Activated naive CD4-positive, alpha-beta T cell treated with anti-CD3 and anti-CD28 coated beads for 36 hours (primary cell): Measurements from ENCODE around the gene MGA. TPM values are rescaled to one million over a fixed set of nuclear protein-coding genes. Genes with fewer than 3 reads are reported as not detected.

Experiments
- CTCF ChIA-PET: fragments of 350-600 bp; sonication (Branson Sonifier 250); formaldehyde crosslinking; loops from one replicate; lab custom pipeline; 2021; ENCODE audit warnings: antibody characterized with exemption; lab: Charles Lee
- DNase-seq: peaks from one replicate; pipeline ENCODE4 v3.0.0-alpha.2; 2020
- H3K27ac Mint-ChIP-seq: one replicate; pipeline ENCODE4 v1.8.0; 2021; ENCODE audit warnings: mild to moderate bottlenecking, mixed read lengths
- H3K27me3 Mint-ChIP-seq: one replicate; pipeline ENCODE4 v1.8.0; 2021; ENCODE audit warnings: low read depth, mixed read lengths
- H3K36me3 Mint-ChIP-seq: one replicate; pipeline ENCODE4 v1.8.0; 2021; ENCODE audit warnings: low read depth, mixed read lengths
- H3K4me1 Mint-ChIP-seq: one replicate; pipeline ENCODE4 v1.8.0; 2021; ENCODE audit warnings: low read depth, mixed read lengths
- H3K4me3 Mint-ChIP-seq: one replicate; pipeline ENCODE4 v1.8.0; 2021; ENCODE audit warnings: mild to moderate bottlenecking, moderate library complexity, mixed read lengths
- H3K9me3 Mint-ChIP-seq: one replicate; pipeline ENCODE4 v1.8.0; 2021; ENCODE audit warnings: mixed read lengths
- intact Hi-C: fragments of 100-400 bp; cut with micrococcal nuclease; formaldehyde crosslinking; loops from one replicate; pipeline ENCODE4 v1.15.1; 2023
- total RNA-seq, 2 experiments: library from RNA; stranded (reverse); gene quantifications; one replicate each; pipeline ENCODE4 v1.2.3, GENCODE V29; 2021

Gene MGA
- total RNA-seq, 2 experiments from 2014 or later = 27.4 to 28.3 TPM

DNA sequence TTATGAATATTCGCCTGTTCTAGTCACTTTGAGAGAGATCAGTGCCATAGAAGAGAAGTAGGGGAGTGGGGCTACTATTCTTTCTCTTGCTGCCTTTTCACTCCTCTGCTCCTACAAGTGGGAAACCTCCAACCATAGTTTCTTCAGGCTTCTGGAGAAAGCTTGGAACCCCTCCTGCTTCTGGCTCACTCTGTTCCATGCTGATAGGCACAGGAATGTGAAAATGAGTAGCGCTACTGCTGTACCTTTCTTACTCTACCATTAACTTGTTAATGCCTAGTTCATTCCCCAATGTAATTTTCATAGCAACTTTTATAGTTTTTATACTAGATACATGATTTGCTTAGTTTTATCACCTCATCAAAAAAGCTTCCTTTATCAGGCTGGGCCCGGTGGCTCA, 141.0 kb downstream of the MGA start:
- Mint-ChIP-seq H3K27me3 (no peaks in the 10 kb centered on the region), H3K4me1 (peaks cover 17% of the 10 kb centered on the region), H3K4me3 (no peak overlapping the region), H3K27ac (no peak overlapping the region), H3K9me3 (no peaks in the 10 kb centered on the region), H3K36me3 (peaks cover 4% of the 10 kb centered on the region)
- intact Hi-C loops = no loop called here
- CTCF ChIA-PET = interaction anchor here (0.6 to 4.5 kb wide), 4 partner anchors 10 to 74 kb away, joined by 3 to 23 read pairs (median 12); partner anchors contain the start of gene MAPKBP1
- no peak for DNase-seq

DNA sequence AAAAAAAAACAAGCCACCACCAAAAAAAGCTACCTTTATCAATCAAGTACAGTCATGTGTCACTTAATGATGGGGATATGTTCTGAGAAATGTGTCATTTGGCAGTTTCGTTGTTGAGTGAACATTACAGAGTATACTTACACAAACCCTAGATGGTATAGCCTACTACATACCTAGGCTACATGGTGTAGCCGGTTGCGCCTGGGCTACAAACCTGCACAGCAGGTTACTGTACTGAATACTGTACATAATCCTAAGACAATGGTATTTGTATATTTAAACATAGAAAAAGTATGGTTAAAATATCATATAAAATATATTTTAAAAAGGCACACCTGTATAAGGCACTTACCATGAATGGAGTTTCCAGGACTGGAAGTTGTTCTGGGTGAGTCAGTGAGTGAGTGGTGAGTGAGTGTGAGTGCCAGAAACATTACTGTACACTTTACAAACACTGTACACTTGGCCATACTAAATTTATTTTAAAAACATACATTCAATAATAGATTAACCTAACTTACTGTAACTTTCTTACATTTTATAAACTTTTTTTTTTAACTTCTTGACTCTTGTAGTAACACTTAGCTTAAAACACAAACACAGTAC, 141.7 kb downstream of the MGA start:
- H3K36me3 Mint-ChIP-seq = peaks cover 4% of the 10 kb centered on the region
- H3K4me3 Mint-ChIP-seq = no peak overlapping the region
- CTCF ChIA-PET = interaction anchor here (0.6 to 4.5 kb wide), 5 partner anchors 9 to 132 kb away, joined by 3 to 23 read pairs (median 4); partner anchors contain the start of gene MAPKBP1
- H3K9me3 Mint-ChIP-seq = no peaks in the 10 kb centered on the region
- intact Hi-C loops = no loop called here
- no peak for DNase-seq
- H3K4me1 Mint-ChIP-seq = peaks cover 14% of the 10 kb centered on the region
- no peak overlapping the region for H3K27ac Mint-ChIP-seq
- no peaks in the 10 kb centered on the region for H3K27me3 Mint-ChIP-seq

DNA sequence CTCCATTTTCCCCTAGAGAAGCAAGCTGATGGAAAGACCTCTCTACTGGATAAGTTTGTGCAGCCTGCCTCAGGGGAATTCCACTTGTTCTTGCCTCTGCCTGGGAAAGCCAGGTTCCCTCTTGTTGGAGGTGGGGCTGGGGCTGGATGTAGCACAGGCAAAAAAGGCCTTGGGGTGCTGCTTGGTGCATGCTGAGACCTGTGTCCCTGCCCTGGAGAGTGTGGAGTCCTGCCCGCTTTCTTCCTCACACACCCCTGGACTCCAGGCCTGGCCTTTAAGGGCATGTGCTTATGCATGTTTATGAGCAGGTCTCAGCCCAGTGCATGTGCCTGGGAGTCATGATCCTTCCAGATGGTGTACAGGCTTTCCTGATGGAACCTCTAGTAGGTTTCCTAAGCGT, 144.2 kb downstream of the MGA start:
- CTCF ChIA-PET = interaction anchor here (4.3 kb wide), 1 partner anchor 30 kb away, joined by 36 read pairs; the partner anchor contains the start of gene MAPKBP1
- no peak overlapping the region for H3K4me3 Mint-ChIP-seq
- H3K36me3 Mint-ChIP-seq = peaks cover 4% of the 10 kb centered on the region
- H3K27me3 Mint-ChIP-seq = no peaks in the 10 kb centered on the region
- no peak for DNase-seq
- H3K27ac Mint-ChIP-seq = no peak overlapping the region
- H3K9me3 Mint-ChIP-seq = no peaks in the 10 kb centered on the region
- intact Hi-C loops = no loop called here
- peaks cover 12% of the 10 kb centered on the region for H3K4me1 Mint-ChIP-seq

DNA sequence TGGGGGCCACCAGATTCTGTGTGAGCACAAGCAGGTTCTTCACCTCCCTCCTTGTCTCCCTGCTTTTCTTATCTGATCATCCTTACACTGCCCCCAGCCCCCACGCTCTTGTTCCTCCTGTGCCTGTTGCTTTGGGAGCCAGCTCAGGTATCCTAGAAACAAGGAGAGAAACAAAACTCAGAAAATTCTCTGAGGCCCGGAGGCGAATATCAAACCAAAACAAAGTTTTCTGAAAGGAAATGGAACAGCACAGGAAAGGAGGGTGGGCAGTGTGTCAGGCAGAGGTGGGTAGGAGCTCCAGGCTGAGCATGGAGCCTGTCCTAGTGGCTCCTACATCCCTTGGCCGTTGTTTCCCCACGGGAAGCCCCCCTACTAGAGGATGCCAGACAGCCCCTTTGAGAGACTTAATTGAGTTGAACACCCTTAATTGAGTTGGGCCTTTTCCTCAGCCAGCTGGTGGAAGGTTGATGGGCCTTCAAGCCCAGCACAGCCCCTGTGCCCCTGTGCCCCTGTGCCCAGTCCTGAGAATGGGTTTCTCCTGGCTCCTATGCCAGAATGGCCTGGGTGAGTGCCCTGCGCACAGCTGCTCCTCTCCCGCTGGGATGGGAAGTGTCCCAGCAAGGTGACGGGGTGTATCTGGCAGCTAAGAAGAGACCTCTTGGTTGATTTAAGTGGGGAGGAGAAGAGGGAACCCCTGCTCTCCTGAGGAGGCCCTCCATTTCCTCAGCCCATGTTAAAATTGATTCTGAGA, 144.9 kb downstream of the MGA start:
- peaks cover 4% of the 10 kb centered on the region for H3K36me3 Mint-ChIP-seq
- H3K27ac Mint-ChIP-seq = peak overlapping the region; percentile 10
- H3K4me3 Mint-ChIP-seq = no peak overlapping the region
- intact Hi-C loops = no loop called here
- H3K27me3 Mint-ChIP-seq = no peaks in the 10 kb centered on the region
- H3K9me3 Mint-ChIP-seq = no peaks in the 10 kb centered on the region
- CTCF ChIA-PET = interaction anchor here (4.3 kb wide), 1 partner anchor 31 kb away, joined by 36 read pairs; the partner anchor contains the start of gene MAPKBP1
- DNase-seq = no peak
- H3K4me1 Mint-ChIP-seq = peaks cover 10% of the 10 kb centered on the region

DNA sequence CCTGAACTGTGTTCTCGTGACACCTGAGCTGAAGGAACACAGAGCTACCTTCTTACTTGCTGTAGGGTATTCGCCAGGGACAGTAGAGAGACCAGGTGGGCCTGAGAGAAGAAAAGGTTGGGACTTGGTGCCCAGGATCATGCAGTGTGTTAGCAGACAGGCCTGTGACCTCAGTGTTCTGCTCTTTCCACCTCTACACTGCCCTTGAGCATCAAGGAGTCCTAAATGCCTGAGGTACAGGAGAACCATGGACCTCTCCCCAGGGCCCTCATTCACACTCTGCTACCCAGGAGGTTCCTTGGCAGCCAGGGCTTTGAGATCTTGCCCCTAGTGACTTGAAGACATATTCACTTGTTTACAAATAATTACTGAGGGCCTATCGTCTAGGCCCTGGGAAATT, 145.5 kb downstream of the MGA start:
- no peak for DNase-seq
- CTCF ChIA-PET = interaction anchor here (1.0 to 4.3 kb wide), 2 partner anchors 9 to 32 kb away, joined by 3 to 36 read pairs; partner anchors contain the start of gene MAPKBP1
- no peak overlapping the region for H3K27ac Mint-ChIP-seq
- H3K9me3 Mint-ChIP-seq = no peaks in the 10 kb centered on the region
- intact Hi-C loops = no loop called here
- H3K27me3 Mint-ChIP-seq = no peaks in the 10 kb centered on the region
- no peak overlapping the region for H3K4me3 Mint-ChIP-seq
- H3K4me1 Mint-ChIP-seq = peaks cover 10% of the 10 kb centered on the region
- H3K36me3 Mint-ChIP-seq = peaks cover 2% of the 10 kb centered on the region

DNA sequence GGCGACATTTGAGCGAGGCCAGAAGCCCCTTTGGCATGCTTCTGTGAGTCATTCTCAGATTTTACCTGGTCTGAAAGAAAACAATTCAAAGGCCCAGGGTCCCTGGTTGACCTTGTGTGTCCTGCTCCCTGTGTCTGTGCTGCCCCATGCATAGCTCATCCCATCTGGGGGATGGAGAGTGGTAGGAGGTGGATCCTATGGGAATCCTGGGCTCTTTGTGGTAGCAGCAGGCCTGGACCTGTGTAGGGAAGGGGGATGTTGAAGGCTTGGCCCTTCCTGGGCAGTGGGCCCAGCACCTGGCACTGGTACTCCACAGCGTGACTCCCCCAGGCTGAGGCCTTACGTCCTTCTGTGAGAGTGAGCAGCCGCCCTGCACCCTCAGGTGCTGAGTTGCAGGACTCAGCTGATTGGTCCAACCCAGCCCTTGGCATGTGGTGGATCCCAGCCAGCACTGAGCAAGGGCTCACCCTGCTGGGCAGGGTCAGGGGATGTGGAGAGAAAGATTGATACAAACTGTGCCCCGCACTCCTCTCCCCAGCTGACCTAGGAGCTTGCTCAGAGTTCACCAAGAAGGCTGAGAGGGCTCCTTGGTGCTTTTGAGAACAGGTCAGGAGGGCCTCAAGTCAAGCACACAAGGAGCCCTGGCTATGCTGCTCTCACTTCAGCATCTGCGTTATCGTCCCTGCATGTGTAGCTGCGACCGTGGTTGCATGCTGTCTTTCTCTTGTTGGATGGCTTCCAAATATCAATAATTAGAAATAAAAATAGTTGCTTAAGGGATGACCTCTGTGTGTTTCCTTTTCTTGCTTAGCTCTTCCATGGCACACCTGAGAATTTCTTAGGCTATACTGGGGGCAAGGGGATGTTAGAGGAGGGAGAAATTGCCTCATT, 146.3 kb downstream of the MGA start:
- Mint-ChIP-seq H3K9me3 (no peaks in the 10 kb centered on the region), H3K36me3 (peaks cover 2% of the 10 kb centered on the region), H3K4me3 (no peak overlapping the region), H3K27ac (no peak overlapping the region), H3K4me1 (peaks cover 14% of the 10 kb centered on the region), H3K27me3 (no peaks in the 10 kb centered on the region)
- CTCF ChIA-PET = interaction anchor here (0.6 to 4.3 kb wide), 6 partner anchors 9 to 971 kb away, joined by 3 to 36 read pairs (median 4); partner anchors contain the start of gene MAPKBP1
- DNase-seq = peak; percentile 25
- intact Hi-C loops = no loop called here

DNA sequence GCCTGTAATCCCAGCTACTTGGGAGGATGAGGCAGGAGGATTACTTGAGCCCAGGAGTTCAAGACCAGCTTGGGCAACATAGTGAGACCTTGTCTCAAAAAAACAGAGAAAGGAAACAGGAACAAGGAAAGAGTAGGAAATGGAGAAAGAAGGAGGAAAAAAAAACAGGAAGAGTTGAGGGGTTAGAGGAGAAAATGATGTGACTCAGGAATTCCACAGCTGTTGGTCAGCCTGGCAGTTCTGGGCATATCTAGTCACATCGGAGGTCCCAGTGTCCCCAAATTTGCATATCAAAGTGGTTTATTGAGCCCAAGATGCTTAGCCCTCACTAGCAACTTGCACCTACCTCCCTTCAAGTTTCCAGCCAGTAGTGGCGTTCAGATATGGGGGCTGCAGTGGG, 148.9 kb downstream of the MGA start:
- no peak overlapping the region for H3K4me3 Mint-ChIP-seq
- CTCF ChIA-PET = interaction anchor here (0.6 to 6.5 kb wide), 5 partner anchors 30 to 308 kb away, joined by 3 to 177 read pairs (median 18); partner anchors contain the start of gene MAPKBP1
- peaks cover 14% of the 10 kb centered on the region for H3K4me1 Mint-ChIP-seq
- H3K9me3 Mint-ChIP-seq = no peaks in the 10 kb centered on the region
- no peak for DNase-seq
- intact Hi-C loops = no loop called here
- no peak overlapping the region for H3K27ac Mint-ChIP-seq
- H3K36me3 Mint-ChIP-seq = no peaks in the 10 kb centered on the region
- H3K27me3 Mint-ChIP-seq = no peaks in the 10 kb centered on the region

DNA sequence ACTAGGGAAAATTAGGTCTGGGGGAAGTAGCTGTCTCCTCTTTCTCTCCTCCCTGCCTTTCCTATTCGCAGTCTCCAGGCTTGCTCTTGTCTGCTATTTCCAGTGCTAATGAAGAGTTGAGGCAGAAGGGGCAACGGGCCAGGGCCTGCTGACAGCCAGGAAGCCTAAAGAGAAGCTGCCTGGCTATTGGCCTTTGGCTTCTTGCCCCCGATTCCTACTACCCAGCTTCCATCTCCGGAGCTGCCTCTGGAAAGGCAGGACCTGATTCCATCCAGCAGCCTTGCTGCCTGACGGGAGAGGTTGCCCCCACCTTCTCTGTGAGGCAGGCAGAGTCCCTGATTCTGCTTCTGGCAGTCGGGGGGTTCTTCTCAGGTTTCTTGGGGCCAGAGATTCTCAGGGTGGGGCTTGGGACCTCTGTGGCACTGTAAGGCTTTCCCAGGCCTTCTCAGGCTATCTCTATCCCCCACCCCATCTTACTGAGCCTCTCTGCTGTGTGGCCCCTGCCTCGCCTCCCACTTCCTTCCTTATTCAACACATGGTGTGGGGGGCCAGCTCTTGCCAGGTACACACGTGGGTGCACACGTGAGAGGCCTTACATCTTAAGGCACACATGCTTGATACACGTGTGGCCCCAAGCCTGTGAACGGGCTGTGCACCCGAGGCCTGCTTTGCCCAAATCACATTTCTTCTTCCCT, 149.5 kb downstream of the MGA start:
- Mint-ChIP-seq H3K4me3 (no peak overlapping the region), H3K36me3 (no peaks in the 10 kb centered on the region), H3K9me3 (no peaks in the 10 kb centered on the region), H3K27ac (no peak overlapping the region), H3K27me3 (no peaks in the 10 kb centered on the region), H3K4me1 (peaks cover 9% of the 10 kb centered on the region)
- CTCF ChIA-PET = interaction anchor here (0.6 to 6.5 kb wide), 11 partner anchors 8 to 308 kb away, joined by 3 to 177 read pairs (median 18); partner anchors contain the start of genes MAPKBP1 and PLA2G4B
- no peak for DNase-seq
- intact Hi-C loops = loop anchor here (2.0 kb wide), 2 partner anchors 149 to 343 kb away; partner anchors contain the start of gene MGA

DNA sequence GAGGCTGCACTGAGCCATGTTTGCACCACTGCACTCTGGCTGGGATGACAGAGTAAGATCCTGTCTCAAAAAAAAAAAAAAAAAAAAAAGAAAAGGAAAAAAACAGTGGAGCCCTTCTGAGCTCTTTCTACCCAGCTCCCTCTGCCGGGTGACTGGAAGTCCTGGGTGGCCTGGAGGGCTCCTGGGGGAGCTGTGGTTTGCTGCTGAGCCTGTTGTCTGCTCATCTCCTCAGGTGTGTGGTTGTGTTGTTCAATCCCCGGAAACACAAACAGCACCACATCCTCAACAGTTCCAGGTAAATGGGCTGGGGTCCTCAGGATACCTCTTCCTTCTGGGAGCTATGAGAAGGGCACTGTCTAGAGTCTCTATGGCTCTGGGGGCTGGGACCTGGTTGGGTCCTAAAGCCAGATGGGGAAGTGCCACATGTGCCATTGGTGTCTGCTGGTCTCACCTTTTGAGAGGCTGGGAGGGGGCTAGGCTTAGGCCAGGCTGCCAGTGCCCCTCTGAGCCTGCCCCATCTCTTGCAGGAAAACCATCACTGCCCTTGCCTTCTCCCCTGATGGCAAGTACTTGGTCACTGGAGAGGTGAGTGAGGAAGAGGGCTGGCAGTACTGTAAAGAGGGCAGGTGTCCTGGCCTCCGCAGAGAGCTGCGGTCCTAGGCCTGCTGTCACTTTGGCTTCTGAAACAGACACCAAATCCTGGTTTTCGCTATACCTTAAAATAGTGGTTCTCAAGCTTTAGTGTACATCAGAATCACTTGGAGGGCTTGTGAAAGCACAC, 150.6 kb downstream of the MGA start:
- no peak overlapping the region for H3K4me3 Mint-ChIP-seq
- no peaks in the 10 kb centered on the region for H3K27me3 Mint-ChIP-seq
- no peak overlapping the region for H3K27ac Mint-ChIP-seq
- H3K9me3 Mint-ChIP-seq = no peaks in the 10 kb centered on the region
- H3K4me1 Mint-ChIP-seq = peaks cover 6% of the 10 kb centered on the region
- no peaks in the 10 kb centered on the region for H3K36me3 Mint-ChIP-seq
- DNase-seq = no peak
- intact Hi-C loops = loop anchor here (1.0 to 2.0 kb wide), 6 partner anchors 37 to 344 kb away; partner anchors contain the start of genes MAPKBP1 and MGA
- CTCF ChIA-PET = interaction anchor here (0.5 to 6.5 kb wide), 37 partner anchors 9 to 345 kb away, joined by 3 to 177 read pairs (median 4); partner anchors contain the start of genes MAPKBP1 and PLA2G4B

DNA sequence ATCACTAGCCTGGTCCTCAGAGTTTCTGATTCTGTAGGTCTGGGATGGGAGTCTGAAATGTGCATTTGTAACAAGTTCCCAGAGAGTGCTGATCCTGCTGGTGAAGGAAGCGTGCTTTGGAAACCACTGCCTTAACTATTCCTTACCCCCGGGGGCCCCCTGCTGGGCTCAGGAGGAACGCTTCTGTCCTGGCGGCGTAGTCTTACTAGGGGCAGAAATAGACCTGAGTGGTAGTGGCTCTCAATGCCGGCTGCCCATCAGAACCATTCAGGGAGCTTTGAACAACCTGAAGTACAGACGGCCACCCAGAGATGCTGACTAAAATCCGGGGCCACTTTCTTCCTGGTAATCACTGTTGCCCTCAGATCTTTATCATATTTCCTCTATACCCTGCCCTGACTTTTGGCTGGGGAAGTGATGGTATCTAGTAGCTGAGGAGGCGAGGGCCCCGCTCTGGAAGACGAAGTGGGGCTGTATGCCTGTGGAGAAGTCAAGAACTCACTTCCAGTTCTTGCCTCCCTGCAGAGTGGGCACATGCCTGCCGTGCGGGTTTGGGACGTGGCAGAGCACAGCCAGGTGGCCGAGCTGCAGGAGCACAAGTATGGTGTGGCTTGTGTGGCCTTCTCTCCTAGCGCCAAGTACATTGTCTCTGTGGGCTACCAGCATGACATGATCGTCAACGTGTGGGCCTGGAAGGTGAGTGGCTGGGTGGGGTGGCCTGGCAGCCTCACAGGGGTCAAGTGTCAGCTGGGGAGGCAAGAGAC, 151.4 kb downstream of the MGA start:
- peak; percentile 85 for DNase-seq
- Mint-ChIP-seq H3K27me3 (no peaks in the 10 kb centered on the region), H3K4me1 (peaks cover 6% of the 10 kb centered on the region), H3K27ac (no peak overlapping the region), H3K9me3 (no peaks in the 10 kb centered on the region), H3K36me3 (no peaks in the 10 kb centered on the region), H3K4me3 (no peak overlapping the region)
- CTCF ChIA-PET = interaction anchor here (0.6 to 6.5 kb wide), 35 partner anchors 9 to 346 kb away, joined by 3 to 177 read pairs (median 4); partner anchors contain the start of genes MAPKBP1 and PLA2G4B
- intact Hi-C loops = loop anchor here (1.0 to 2.0 kb wide), 6 partner anchors 37 to 345 kb away; partner anchors contain the start of genes MAPKBP1 and MGA
